NCI-H2227 (cell line): Measurements from ENCODE around the gene LRRC18.

Experiments used
- DNase-seq: peaks from one replicate; lab custom pipeline; 2025; ENCODE audit not compliant: unreplicated experiment; lab: John Stamatoyannopoulos, UW

The LRRC18 gene

DNA sequence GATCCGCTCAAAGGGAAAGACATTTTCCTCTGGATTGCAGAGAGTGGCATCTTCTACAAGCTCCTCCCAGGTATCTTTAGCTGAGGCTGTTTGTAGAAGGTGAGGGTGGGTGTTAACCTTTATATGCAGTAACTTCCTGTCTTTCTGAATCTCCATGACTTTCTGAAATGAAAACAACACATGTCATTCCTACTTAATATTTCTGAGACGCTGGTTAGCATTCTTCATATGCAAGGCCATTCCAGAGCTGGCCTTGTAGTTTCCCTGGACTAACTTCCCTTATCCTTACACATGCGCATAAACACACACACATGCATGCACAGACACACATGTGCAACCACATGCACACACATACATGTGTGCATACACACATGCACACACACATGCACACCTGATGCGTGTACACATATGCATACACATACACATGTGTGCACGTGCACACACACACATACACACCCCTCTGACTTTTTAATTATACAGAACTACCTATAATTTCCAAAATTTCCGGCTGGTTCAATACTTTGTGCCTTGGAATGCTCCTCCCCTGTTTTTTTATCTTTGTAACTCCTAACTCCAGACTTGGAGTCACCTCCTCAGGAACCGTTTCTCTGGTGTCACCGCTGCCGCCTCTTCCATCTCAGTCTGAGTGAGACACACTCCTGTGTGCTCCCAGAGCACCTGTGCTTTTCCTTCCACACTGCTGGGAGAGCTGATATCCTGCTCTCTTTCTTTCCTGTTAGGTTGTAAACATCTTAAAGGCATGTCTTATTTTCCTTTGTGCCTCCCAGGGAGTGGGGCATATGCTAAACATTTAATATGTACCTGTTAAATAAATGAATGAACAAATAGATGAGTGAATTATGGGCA lies 55.2 kb downstream of the LRRC18 start:
- no peak for DNase-seq

- no peak for DNase-seq
Measured at GRCh38 chr10:48883701-48884100, 55.9 kb downstream of the LRRC18 start.

DNA sequence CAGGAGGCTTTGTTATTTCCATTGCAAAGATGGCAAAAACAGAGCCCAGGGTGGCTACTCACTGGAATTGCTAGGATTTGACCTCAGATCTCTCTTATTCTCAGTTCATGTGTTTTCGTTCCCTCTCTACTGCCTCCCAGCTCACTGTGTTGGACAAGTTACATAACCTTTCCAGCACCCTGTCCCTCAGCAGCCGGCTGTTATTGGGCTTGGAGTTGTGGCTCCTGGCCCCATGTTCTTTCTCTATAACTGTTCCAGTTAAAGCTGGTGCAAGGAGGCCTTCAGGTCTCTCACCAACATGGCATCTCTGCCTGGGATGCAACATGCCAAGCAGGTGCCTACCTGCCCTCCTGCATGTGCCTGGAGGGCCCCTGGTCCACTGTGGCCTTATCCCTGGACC lies 56.8 kb downstream of the LRRC18 start:
- no peak for DNase-seq

DNA sequence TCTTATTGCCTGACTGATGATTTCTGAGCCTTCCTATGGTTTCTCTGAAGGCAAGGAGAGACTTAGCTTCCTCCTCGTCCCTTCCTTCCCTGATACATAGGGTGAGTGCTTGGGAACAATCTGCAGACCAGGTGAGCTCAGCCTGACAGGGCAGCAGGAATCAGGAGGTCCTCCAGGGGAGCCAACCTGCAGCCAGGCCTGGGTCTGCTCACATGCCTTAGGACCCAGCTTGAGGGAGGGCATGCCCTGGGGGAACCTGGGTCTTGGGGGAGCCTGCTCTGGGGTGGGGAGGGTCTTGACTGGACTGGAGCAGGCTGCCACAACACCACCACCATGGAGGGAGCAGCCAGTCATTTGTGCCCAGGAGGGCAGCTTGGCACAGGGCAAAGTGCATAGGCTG lies 57.7 kb downstream of the LRRC18 start:
- no peak for DNase-seq

GRCh38 chr10:48880016-48880705 lies 59.5 kb downstream of the LRRC18 start:
- no peak for DNase-seq

DNA sequence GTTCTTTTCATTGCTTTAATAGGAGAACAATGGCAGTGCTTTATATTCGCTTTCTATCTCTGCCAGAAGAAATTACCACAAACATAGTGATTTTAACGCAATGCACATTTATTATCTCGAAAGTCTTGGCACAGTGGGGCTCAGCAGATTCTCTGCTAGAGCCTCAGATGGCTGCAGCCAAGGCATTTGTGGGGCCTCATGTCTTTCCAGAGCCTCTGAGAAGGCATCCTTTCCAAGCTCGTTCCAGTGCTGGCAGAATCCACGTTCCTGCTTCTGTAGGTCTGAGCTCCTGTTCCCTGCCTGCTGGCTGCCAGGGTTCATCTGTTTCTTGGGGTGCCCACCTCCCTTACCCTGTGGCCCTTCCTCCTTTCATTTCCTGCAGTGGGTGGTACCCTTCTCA lies 60.2 kb downstream of the LRRC18 start:
- no peak for DNase-seq

DNA sequence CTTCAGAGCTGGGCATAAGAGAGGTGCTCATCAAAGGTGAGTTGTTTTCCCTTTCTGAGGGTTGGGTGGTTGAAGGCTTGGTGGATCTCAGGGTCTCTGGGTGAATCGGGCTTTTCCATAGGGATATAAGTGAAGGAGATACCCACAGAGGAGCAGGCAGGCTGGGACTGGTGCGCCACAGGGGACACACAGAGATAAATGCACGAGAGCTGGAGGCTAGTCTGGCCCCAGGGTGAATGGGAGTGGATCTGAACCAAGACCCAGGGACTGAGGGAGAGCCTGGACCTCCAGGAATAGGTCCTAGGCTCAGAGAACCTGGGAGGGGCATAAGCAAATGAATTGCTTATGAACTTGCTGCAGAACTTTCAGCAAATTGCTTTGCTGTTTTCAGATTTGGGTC lies 61.5 kb downstream of the LRRC18 start:
- no peak for DNase-seq

- no peak for DNase-seq
Measured at GRCh38 chr10:48872234-48872633, 67.4 kb downstream of the LRRC18 start.
